H9 (cell line): ENCODE results near the gene ZCCHC7. TPM values are rescaled to one million over a fixed set of nuclear protein-coding genes. Genes with fewer than 3 reads are reported as not detected.

Experiments
- DNase-seq: peaks from one replicate; pipeline ENCODE4 v3.0.0-alpha.2; 2017
- H2AFZ ChIP-seq: one replicate; pipeline ENCODE4 v1.6.1; 2013; ENCODE audit warnings: mild to moderate bottlenecking, low read length, control low read depth, moderate library complexity
- H2AK5ac ChIP-seq: 2 replicates; pipeline ENCODE4 v1.6.1; 2013; ENCODE audit warnings: low read length, control low read depth, mixed read lengths; ENCODE audit not compliant: insufficient read length
- H2BK120ac ChIP-seq: one replicate; pipeline ENCODE4 v1.6.1; 2013; ENCODE audit warnings: low read depth, mild to moderate bottlenecking, low read length, control low read depth, inconsistent platforms; ENCODE audit not compliant: poor library complexity, severe bottlenecking
- H2BK12ac ChIP-seq: 2 replicates; pipeline ENCODE4 v1.6.1; 2013; ENCODE audit warnings: low read length, control low read depth, mixed read lengths, low read depth; ENCODE audit not compliant: insufficient read length
- H2BK15ac ChIP-seq: 2 replicates; pipeline ENCODE4 v1.6.1; 2013; ENCODE audit warnings: low read depth, low read length, control low read depth
- H2BK20ac ChIP-seq: one replicate; pipeline ENCODE4 v1.6.1; 2013; ENCODE audit warnings: low read depth, mild to moderate bottlenecking, low read length, control low read depth, inconsistent platforms; ENCODE audit not compliant: poor library complexity, severe bottlenecking
- H2BK5ac ChIP-seq: 2 replicates; pipeline ENCODE4 v1.6.1; 2013; ENCODE audit warnings: low read length, control low read depth, mixed read lengths; ENCODE audit not compliant: insufficient read length
- H3K14ac ChIP-seq: 2 replicates; pipeline ENCODE4 v1.6.1; 2013; ENCODE audit warnings: low read length, control low read depth; ENCODE audit not compliant: insufficient read depth
- H3K18ac ChIP-seq: 2 replicates; pipeline ENCODE4 v1.6.1; 2013; ENCODE audit warnings: low read depth, mild to moderate bottlenecking, mixed read lengths, low read length, control low read depth; ENCODE audit not compliant: insufficient read length
- H3K23ac ChIP-seq: 2 replicates; pipeline ENCODE4 v1.6.1; 2013; ENCODE audit warnings: low read length, control low read depth, mixed read lengths, low read depth; ENCODE audit not compliant: insufficient read length
- H3K23me2 ChIP-seq: 2 replicates; pipeline ENCODE4 v1.6.1; 2013; ENCODE audit warnings: low read depth, mild to moderate bottlenecking, mixed read lengths, low read length, control low read depth; ENCODE audit not compliant: insufficient read length, poor library complexity, severe bottlenecking
- H3K27ac ChIP-seq: 2 replicates; pipeline ENCODE4 v1.5.1; 2013; ENCODE audit warnings: low read length, control low read depth, mixed read lengths, low read depth; ENCODE audit not compliant: insufficient read length
- H3K27me3 ChIP-seq: 2 replicates; pipeline ENCODE4 v1.6.1; 2013; ENCODE audit warnings: low read length, control low read depth, inconsistent platforms; ENCODE audit not compliant: insufficient read depth
- H3K4ac ChIP-seq: 2 replicates; pipeline ENCODE4 v1.6.1; 2013; ENCODE audit warnings: low read depth, mild to moderate bottlenecking, control low read depth, inconsistent platforms, low read length, moderate library complexity
- H3K4me1 ChIP-seq: 2 replicates; pipeline ENCODE4 v1.6.1; 2013; ENCODE audit warnings: low read length, control low read depth, inconsistent platforms; ENCODE audit not compliant: insufficient read depth
- H3K4me2 ChIP-seq: 2 replicates; pipeline ENCODE4 v1.6.1; 2013; ENCODE audit warnings: low read length, control low read depth, mixed read lengths; ENCODE audit not compliant: insufficient read length, insufficient read depth
- H3K56ac ChIP-seq: 2 replicates; pipeline ENCODE4 v1.6.1; 2013; ENCODE audit warnings: low read depth, mild to moderate bottlenecking, mixed read lengths, low read length, control low read depth; ENCODE audit not compliant: insufficient read length
- H3K79me1 ChIP-seq: 2 replicates; pipeline ENCODE4 v1.6.1; 2013; ENCODE audit warnings: low read depth, mild to moderate bottlenecking, moderate library complexity, low read length, control low read depth, inconsistent platforms; ENCODE audit not compliant: insufficient read depth, poor library complexity, severe bottlenecking
- H3K79me2 ChIP-seq: 2 replicates; pipeline ENCODE4 v1.6.1; 2013; ENCODE audit warnings: low read length, control low read depth, inconsistent platforms; ENCODE audit not compliant: insufficient read depth
- H3K9ac ChIP-seq: 2 replicates; pipeline ENCODE4 v1.6.1; 2013; ENCODE audit warnings: low read length, control low read depth, mixed read lengths; ENCODE audit not compliant: insufficient read length; ENCODE audit errors: extremely low read depth
- H3K9me3 ChIP-seq: one replicate; pipeline ENCODE4 v1.6.1; 2013; ENCODE audit warnings: low read depth, low read length, inconsistent platforms; ENCODE audit not compliant: control insufficient read depth
- H3T11ph ChIP-seq: one replicate; pipeline ENCODE4 v1.6.1; 2013; ENCODE audit warnings: mild to moderate bottlenecking, low read length, control low read depth, inconsistent platforms
- H4K20me1 ChIP-seq: one replicate; pipeline ENCODE4 v1.6.1; 2013; ENCODE audit not compliant: control insufficient read depth, insufficient read length, insufficient read depth
- H4K5ac ChIP-seq: 2 replicates; pipeline ENCODE4 v1.6.1; 2013; ENCODE audit warnings: low read depth, mild to moderate bottlenecking, mixed read lengths, low read length, control low read depth; ENCODE audit not compliant: insufficient read length
- H4K8ac ChIP-seq: replicated peaks from 2 replicates; pipeline ENCODE4 v1.6.1; 2013; ENCODE audit warnings: low read length, control low read depth, mixed read lengths, low read depth; ENCODE audit not compliant: insufficient read length
- H4K91ac ChIP-seq: 2 replicates; pipeline ENCODE4 v1.6.1; 2013; ENCODE audit warnings: low read depth, mild to moderate bottlenecking, moderate library complexity, mixed read lengths, low read length, control low read depth; ENCODE audit not compliant: insufficient read length
- H3K27ac Mint-ChIP-seq, 3 experiments: 2 replicates in 2 of 3; 3 replicates in 1 of 3; pipeline ENCODE4 v1.8.0; 2020 to 2021; ENCODE audit warnings: mixed read lengths in 3 of 3, mild to moderate bottlenecking in 1 of 3, moderate library complexity in 1 of 3
- H3K27me3 Mint-ChIP-seq: 2 replicates; pipeline ENCODE4 v1.8.0; 2021; ENCODE audit warnings: low read depth, mild to moderate bottlenecking, moderate library complexity, mixed read lengths
- H3K36me3 Mint-ChIP-seq, 3 experiments: 2 replicates in 2 of 3; 3 replicates in 1 of 3; pipeline ENCODE4 v1.8.0; 2020 to 2021; ENCODE audit warnings: low read depth in 3 of 3, mixed read lengths in 3 of 3; ENCODE audit not compliant: insufficient read depth in 1 of 3
- H3K4me1 Mint-ChIP-seq, 2 experiments: 2 replicates each; pipeline ENCODE4 v1.8.0; 2020; ENCODE audit warnings: mixed read lengths in 2 of 2
- H3K4me3 Mint-ChIP-seq, 2 experiments: 2 replicates in 1 of 2; 3 replicates in 1 of 2; pipeline ENCODE4 v1.8.0; 2020 to 2021; ENCODE audit warnings: mild to moderate bottlenecking in 2 of 2, mixed read lengths in 2 of 2, moderate library complexity in 1 of 2
- H3K9me3 Mint-ChIP-seq, 2 experiments: 2 replicates in 1 of 2; 3 replicates in 1 of 2; pipeline ENCODE4 v1.8.0; 2020; ENCODE audit warnings: mild to moderate bottlenecking in 2 of 2, mixed read lengths in 2 of 2, moderate library complexity in 1 of 2
- CTCF ChIP-seq: fragments of 200-600 bp; sonication (generic); conservative IDR thresholded peaks from 3 replicates; pipeline ENCODE4 v1.8.0; 2021; ENCODE audit warnings: antibody characterized with exemption, mild to moderate bottlenecking
- WGBS: extraction: QIAGEN DNeasy Blood & Tissue Kit; methylation state at CpG from one replicate; pipeline ENCODE4 v1.1.7; 2013; ENCODE audit warnings: missing lambda C conversion rate, low lambda C conversion rate, mixed read lengths; ENCODE audit not compliant: insufficient read length; ENCODE audit errors: extremely low coverage; 5-methylcytosine and 5-hydroxymethylcytosine counted together
- total RNA-seq: library from RNA; stranded (reverse); gene quantifications from 2 replicates; pipeline ENCODE4 v1.2.1, GENCODE V29; 2021

ZCCHC7 gene
- total RNA-seq, 1 experiment from 2014 or later: 20.3 TPM

- Histone ChIP-seq H4K8ac (no peak overlapping the region), H3K79me2 (no peaks in the 10 kb centered on the region), H3K14ac (no peak overlapping the region), H3K27ac (no peak overlapping the region), H4K5ac (no peak overlapping the region), H4K91ac (no peak overlapping the region), H3K9me3 (no peaks in the 10 kb centered on the region), H3K4me2 (no peak overlapping the region), H3K23me2 (no peaks in the 10 kb centered on the region), H2AFZ (no peak overlapping the region), H4K20me1 (no peaks in the 10 kb centered on the region), H2BK5ac (no peak overlapping the region), H3K4ac (no peak overlapping the region), H2BK12ac (no peak overlapping the region), H3T11ph (no peak overlapping the region), H3K79me1 (no peaks in the 10 kb centered on the region), H3K9ac (no peak overlapping the region), H3K56ac (no peak overlapping the region), H2BK15ac (no peak overlapping the region), H2AK5ac (no peak overlapping the region), H2BK20ac (no peak overlapping the region), H3K4me1 (no peaks in the 10 kb centered on the region; the same call in 1 of the 2 replicates), H3K23ac (no peak overlapping the region), H2BK120ac (no peak overlapping the region), H3K18ac (no peak overlapping the region), H3K27me3 (no peaks in the 10 kb centered on the region)
- Mint-ChIP-seq H3K9me3 (no peaks in the 10 kb centered on the region; a peak in 1 of 5 replicates), H3K27me3 (no peaks in the 10 kb centered on the region), H3K36me3 (0 out of 7 replicates have a peak, but pooled peaks cover 0 to 3% (median 0%) of the 10 kb centered on the region in 3 experiments), H3K4me3 (no peak overlapping the region), H3K4me1 (peaks cover 3% of the 10 kb centered on the region in 2 experiments; a peak in 1 of 4 replicates), H3K27ac (no peak overlapping the region)
- WGBS: no CpG with 5 or more reads among the region's 9 CpGs
- no peak for DNase-seq
- no peak for TF ChIP-seq CTCF
Measured at GRCh38 chr9:37380570-37380969, 260.2 kb downstream of the ZCCHC7 start.
